GM21447 (cell line): ENCODE measurements around the gene SLC24A4.

Experiments
- ATAC-seq: cut with Tn5 transposase; IDR thresholded peaks from one replicate; pipeline ENCODE4 v1.9.1; 2021; ENCODE audit not compliant: unreplicated experiment

SLC24A4 gene

DNA sequence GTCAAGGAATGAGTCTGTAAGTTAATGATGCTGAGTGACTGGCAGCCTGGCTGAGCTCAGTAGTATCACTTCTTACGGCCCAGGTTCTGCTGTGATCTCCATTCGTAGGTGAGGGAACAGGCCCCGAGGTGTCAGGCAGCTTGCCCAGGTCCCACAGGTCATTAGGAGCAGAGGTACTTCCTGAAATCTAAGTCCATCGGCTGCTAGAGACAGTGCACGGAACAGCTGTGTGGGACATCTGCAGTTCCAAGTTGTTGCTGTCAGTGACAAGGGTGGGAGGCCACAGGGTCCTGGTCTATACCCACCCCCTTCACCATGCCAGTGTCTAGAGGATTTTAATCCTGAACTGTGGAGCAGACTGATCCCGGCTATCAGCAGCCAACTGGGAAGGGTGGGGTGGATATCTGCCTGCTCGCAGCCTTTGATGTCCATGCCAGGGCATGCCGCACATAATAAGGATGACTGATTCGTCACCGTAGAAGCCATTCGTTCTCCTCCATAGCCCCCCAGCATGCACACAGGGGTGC lies 108.3 kb downstream of the SLC24A4 start:
- ATAC-seq: no peak

DNA sequence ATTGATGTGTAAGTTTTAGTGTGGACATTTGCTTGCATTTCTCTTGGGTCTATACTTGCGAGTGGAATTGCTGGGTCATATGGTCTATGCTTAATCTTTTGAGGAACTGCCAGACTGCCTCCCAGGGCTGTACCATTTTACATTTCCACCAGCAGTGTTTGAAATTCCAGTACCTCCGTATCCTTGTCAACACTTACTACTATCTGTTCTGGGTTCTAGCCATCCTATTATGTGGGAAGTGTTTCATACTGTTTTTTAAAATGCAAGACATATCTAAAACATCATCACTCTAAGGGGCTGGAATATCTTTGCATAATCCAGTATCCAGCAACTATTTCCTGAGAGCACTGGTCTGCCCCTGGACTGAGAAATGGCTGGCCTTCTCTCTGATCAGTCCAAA lies 110.4 kb downstream of the SLC24A4 start:
- ATAC-seq: no peak

DNA sequence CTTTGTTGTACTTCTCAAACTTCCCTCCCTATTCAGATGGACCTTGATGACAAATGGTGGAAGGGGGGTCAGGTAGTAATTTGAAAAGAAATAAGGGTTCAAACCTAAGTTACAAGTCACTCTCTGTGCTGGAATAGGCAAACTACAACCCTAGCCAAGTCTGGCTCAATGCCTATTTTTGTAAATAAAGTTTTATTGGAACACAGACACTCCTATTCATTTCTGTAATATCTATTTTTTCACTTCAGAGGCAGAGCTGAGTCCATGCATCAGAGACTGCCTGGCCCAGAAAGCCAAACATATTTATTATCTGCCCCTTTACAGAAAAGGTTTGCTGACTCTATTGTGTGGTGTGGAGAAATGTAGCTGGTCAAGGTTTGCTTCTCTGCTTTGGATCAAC lies 112.2 kb downstream of the SLC24A4 start:
- no peak for ATAC-seq

DNA sequence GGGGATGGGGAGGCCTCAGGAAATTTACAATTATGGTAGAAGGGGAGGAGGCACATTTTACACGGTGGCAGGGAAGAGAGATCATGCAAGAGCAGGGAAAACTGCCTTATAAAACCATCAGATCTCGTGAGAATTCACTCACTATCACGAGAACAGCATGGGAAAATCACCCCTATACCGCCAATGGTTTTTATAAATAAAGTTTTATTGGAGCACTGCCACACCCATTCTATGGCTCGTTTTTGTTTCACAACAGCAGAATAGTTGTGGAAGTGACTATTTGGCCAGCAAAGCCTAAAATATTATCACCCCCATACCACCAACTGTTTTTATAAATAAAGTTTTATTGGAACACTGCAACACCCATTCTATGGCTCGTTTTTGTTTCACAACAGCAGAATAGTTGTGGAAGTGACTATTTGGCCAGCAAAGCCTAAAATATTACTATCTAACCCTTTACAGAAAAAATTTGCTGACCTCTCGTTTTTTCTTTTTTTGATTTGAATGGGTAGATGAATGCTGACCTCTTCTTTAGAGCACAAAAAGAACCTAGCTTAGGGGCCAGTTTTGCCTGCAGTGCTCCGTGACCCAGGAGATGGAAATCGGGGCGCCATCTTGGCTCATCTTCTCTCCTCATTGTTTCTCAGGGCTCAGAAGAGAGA lies 113.3 kb downstream of the SLC24A4 start:
- ATAC-seq: no peak

DNA sequence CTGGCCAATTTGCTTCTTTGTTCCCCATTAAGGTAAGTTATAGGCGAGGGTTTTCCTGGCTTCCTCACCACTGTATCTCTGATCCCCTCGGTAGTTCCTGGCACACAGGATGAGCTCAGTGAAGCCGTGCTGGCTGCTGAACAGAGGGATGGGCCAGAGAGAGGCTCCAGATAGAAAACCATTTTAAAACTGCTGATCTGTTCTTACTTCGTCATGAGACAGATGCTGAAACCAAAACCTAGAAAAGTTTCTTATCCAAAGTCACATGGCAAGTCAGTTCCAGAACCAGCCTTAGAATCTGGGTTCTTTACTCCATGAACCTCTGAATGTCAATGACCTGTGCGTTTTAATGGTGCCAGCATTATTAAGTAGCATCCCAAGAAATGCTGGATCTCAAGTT lies 114.3 kb downstream of the SLC24A4 start:
- no peak for ATAC-seq

DNA sequence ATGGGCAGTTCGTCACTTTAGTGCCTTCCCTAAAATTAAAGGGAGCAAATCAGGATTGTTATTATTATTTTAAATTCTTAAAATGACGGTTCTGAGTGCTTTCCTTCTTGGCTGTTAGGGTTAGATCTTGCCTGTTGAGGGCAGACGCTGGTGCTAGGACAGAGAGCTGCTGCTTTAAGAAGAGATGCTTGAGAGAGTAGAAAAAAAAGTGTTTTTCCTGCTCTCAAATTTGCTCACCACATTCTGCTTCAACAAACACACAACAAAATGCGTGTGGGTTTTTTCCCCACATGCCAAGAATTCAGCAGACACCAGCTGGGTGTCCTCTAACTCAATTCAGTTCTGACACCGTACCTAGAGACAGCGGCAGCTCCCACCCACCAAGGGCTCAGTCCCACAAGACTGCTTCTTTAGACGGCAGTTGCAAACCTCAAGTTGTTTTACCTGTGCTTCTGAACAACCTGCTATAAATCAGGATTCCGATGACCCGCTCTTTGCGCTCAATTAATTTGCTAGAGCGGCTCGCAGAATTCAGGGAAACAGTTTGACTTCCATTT lies 114.8 kb downstream of the SLC24A4 start:
- no peak for ATAC-seq

DNA sequence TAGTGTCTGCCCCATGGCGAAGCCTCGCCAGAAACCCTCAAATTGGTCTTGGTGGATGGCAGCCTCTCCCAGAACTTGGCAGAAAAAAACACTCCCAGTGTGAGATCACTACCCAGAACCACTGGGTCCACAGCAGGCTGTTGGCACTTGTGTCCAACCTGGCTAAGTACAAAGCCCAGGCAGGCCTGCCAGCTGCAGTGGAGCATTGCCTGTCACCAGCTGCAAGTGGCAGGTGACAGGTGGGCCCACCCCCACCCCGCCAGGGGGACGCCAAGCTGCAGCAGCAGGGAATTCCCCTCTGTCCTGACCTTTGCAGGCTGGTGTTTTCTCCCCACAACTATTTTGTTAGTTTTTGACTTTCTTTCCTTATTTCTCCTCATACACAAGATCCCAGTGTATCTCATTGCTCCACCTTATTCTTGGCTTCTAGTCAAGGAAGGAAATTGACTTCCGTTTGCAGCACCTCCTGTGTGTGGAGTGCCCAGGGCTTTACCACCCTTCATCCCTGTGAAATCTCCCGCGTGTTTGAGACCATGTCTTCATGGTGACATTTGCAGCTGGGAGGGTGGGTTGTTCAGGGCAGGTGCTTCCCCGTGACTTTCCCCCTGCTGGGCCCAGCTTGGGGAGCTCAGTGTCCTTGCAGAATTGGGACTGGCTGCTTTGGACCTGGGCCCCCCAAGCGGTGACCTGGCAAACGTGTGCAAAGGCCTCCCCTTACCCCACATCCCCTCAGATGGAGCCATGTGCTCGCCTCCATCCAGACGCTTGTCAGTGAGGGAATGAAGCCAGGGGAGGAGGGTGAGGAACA lies 116.8 kb downstream of the SLC24A4 start:
- no peak for ATAC-seq

DNA sequence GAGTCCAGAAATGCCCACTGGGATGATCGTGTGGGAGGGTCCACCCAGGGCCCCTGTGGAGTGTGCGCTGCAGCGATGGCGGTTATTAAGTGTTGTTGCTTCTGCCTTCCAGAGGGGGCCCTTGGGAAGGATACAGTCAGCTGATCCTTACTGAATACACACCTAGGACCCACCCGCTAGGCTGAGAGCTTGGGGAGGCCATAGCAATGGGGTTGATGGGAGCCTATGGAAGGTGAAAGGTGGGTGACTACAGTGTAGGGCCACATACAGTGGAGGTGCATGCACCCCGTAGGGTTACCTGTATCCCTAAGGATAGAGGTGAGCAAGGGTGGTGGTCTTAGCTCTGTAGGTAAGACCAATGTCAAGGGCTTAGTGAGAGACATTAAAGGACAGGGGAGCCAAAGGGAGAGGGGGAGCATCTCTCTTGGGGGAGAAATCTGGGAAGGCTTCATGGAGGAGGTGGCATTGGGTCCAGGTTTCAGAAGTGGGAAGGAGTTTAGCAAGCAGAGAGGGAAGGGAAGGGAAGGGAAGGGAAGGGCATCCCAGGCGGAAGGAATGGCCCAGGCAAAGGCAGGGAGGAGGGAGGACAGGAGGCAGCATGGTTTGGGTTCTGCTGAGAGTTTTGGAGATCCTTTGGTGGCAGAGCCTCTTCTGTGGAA lies 117.5 kb downstream of the SLC24A4 start:
- ATAC-seq: no peak

DNA sequence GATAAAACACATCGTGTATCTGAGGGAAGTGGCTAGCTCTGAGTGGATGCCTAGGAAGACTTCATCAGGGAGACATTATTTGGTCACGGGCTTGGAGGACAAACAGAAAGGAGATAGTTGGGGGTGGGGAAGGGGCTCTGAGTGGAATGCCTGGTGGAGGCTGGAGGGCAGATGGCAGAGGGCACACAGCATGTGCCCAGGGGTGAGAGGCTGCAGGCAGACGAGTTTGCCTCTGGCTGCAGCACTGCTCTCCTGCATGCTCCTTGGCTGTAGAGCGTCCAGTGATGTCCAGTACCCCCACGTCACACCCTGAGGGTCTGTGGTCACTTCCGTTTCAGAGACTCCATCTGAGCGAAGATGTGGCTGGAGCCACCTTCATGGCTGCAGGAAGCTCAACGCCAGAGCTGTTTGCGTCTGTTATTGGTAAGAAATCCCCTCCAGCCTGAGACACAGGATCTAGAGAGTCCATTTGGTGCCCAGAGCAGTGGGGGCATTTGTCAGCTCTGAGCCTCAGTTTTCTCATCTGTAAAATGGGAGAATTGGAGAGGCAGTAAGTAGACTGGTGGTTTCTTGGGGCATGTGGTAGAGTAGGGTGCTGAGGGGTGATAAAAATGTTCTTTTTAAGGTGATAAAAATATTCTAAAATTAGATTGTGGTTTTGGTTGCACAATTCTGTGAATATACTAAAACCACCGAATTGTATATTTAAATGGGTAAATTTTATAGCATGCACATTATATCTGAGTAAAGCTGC lies 119.0 kb downstream of the SLC24A4 start:
- ATAC-seq: no peak

DNA sequence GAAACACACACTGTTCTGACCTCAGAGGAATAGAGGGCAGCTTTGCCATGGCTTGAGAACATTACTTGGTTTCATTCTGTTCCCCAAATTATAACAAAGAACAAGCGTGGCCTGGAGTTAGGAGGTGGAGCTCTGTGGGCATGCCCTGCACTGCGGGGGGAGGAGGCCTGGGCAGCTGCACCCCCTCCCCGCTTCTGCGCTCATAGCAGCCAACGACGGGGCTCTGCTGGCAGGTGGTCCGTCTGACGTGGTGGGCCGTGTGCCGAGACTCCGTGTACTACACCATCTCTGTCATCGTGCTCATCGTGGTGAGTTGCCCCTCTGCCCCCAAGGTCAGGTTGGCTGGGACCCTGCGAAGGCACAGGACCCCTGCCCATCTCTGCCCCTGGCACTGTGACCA lies 120.2 kb downstream of the SLC24A4 start:
- no peak for ATAC-seq

DNA sequence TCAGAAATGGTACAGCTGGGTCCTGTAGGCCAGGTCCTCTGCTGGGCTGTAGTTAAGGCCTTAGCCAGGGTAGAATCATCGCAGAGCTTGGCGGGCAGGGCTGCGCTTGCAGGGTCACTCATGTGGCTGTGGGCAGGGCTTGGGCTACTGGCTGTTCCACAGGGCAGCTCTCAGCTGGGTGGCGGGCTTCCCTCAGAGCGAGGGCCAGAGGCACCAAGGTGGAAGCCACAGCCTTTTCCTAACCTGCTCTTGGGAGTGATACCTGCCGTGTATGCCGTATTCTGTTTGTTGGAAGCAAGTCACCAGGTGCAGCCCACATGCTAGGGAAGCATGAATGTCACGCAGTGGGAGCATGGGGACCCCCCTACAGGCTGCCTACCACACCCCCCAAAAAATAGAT lies 120.8 kb downstream of the SLC24A4 start:
- ATAC-seq: no peak

DNA sequence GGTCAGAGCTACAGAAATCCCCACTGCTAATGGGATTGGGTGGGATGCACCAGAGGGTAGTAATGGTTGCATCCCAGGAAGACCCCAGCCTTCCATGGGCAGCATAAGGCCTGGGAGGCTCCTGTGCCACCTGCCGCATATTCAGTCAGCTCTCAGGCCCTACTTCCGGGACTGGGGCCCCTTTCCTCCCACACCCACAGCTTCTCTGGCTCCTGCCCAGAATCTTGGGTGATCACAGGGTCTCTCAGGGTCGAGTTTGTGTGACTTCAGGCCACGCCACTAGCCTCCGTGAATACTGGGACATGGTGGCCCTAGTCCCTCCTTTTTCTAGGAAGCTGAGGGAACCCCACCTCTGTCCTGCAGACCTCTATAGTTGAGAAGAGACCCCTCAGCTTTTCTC lies 123.8 kb downstream of the SLC24A4 start:
- no peak for ATAC-seq

DNA sequence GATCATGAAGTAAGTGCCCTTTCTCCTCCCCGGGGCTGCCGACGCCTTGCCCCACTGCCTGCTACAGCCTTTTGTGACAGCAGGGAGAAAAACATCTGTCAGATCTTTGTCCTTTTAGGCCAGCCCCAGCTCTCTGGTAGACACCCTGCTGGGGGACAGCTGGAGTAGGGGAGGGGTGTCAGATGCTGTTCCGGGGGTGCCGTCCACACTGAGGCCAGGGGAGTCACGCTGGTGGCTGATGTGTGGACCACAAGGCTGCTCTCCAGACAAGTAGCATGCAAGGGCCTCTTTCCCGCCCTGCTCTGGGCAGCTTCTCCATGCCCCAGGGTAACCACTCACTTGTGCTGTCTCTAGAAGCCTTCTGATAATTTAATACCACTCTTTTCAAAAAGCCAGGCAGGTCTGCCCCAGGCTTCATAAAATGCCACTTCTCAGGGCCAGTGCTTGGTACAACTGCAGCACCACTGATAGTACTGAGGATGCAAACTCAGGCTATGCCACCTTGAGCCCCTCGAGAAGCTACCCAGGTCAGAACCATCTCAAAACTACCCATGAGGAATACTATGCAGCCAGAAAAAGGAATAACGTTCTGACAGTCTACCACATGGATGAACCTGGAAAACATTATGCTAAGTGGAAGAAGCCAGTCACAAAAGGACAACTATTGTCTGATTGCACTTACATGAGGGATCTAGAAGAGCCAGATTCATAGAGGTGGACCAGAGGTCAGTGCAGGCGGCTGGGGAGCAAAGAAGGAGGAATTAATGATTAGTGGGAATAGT lies 124.6 kb downstream of the SLC24A4 start:
- ATAC-seq: no peak

DNA sequence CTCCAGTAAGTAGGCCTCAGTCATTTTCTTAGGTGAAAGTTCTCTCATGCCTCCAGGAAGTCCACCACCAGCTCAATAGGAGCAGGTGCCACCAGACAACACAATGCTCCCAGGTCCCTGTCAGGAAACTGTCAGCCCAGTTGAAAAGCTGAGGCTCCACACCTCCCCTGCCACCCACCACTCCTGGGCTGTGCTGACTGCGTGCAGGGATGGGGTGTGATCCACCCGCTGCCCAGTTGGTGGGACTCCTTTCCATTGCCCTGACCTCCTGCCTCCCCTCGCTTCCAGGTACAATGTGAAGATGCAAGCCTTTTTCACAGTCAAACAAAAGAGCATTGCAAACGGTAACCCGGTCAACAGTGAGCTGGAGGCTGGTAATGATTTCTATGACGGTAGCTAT lies 125.8 kb downstream of the SLC24A4 start:
- ATAC-seq: no peak

DNA sequence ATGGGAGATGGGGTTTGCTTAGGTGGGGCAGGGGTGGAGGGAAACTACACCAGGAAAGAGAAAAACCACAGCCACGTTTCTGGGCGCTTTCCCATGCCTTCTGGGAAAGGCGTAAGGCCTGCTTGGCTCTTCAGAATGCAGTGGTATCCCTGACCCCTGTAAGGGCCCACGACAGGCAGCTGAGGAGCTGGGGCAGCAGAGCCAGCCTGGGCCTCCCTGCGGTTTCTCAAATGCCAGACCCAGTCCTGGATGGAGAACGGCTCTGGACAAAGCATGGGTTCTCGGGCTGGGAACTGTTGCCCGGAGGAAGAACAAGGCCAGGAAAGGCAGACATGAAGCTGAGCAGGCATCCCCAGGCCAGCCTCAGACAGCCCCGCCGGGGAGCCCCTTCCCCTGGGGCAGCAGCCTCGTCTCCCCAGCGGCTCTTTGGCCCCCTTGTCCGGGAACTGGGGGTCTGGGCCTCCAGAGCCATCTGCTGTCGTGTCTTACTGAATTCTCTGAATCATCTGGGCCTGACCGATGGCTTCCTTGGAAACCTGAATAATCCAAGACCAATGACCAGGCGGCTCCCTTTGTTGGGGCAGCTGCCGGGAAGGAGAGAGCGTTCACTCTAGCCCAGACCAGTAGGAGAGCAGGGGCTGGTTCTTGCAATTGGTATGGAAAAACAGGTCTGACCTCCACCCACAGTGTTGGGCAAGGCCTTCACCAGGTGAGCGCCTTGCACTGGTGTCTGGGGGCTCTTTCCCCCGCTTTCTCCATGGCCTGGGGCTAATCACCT lies 126.6 kb downstream of the SLC24A4 start:
- no peak for ATAC-seq

DNA sequence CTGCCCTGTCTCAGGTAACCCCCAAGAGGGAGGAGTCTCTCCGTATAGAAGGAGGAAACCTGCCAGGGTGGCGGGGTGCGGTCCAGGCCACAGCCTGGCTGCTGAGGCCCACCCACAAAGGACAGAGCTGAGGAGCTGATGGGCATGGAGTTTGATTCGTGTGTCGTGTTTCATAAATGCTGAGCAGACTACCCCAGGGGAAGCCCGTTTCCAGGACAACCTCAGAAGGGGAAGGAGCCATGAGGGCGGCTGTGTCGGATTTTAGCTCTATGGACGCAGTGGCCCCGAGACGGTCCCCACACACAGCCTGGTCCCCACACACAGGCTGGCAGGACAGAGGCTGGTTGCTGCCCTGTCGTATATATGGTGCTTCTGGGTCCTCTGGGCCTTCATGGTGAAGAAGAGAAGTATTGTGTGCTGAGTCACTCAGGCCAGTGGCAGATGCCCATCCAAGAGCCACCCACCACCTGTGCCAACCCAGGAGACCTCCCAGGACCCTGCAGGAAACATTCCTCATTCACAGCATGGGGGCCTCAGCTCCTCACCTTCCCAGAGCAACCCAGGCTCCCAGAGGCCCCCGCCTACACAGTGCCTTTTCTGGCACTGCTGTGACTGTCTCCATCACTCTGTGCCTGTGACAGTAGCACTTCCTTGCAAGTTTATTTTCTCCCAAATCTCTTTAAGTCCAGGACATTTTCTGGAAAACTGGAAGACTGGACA lies 127.5 kb downstream of the SLC24A4 start:
- ATAC-seq: no peak

DNA sequence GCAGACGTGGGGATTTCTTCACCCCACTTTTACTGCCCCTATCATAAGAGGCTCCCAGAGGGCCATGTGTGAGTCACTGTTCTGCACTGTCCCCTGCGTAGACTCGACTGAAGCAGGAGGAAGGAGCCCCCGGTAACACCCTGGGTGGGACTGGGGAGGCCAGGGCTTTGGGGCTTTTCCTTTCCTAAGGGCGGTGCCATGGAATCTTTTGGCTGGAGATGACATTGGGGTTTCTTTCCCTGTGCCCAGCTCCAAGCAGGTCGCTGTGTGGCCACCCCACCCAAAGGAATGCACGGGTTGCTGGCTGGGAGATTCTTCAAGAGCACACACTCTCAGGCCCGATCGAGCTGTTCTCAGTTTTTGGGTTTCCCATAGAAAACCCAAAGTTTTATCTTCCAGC lies 128.3 kb downstream of the SLC24A4 start:
- no peak for ATAC-seq

DNA sequence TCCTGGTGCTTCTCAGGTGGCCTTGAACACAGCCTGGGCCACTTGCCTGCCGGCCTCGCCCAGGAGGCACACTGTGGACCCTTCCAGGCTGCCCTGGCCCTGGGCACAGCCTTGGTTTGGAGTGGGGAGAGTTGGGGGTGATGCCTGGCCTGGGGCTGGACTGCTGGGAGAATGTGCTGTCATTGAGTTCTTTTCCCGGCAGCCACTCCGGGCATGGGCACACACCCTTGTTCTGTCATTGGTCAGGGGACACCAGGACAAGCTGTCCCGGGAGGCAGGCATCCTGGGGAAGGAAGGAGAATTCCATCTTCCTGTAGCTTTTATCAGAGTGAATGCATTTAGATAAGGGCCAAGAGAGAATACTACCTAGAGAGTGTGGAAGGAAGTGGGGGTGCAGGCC lies 128.8 kb downstream of the SLC24A4 start:
- ATAC-seq: no peak

DNA sequence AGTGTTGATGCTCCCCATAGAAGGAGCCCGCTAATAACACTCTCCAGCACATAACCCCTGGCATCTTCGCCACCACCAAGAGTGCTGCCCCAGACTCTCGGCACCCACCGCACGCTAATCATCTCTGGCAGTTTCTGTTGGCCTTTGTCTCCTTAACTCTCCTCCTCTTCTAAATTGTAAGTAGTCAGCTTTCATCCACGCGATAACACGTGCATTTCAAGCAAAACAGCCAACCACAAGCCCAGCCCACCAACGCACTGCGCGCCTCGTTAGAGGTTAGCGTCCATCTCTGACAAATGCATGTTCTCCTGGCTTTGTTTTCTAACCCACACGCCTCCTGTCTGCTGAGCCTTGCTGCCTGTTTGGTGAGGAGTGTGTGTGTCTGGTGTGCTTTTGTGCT lies 129.5 kb downstream of the SLC24A4 start:
- ATAC-seq: no peak
